HG03280 (cell line): Measurements from ENCODE around the gene MKRN2.

Experiments used
- ATAC-seq: cut with Tn5 transposase; IDR thresholded peaks from one replicate; pipeline ENCODE4 v1.9.1; 2021; ENCODE audit warnings: mild to moderate bottlenecking, moderate library complexity; ENCODE audit not compliant: unreplicated experiment

The MKRN2 gene

DNA sequence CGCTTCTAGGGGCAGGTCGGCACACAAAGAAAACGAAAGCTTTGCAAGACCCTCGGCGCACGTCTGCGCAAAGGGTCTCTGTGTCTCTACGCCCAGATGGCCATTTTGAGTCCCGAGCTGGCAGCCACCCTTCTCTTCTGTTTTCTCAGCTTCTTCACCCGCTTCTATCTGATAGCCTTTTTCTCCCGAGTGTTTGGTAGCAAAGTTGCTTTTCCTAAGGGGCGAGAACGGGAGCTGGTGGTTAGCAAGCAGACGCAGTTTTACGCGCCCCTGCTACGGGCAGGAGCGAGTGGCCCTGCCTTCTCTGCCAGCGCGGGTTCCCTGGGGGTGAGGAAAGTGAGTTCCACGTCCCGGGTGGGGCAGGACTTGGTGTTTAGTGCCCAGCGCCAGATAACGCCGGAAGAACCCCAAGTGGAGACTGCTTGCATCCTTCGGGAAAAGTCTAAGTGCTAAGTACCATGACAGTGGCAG, 2.9 kb upstream of the MKRN2 start:
- no peak for ATAC-seq

DNA sequence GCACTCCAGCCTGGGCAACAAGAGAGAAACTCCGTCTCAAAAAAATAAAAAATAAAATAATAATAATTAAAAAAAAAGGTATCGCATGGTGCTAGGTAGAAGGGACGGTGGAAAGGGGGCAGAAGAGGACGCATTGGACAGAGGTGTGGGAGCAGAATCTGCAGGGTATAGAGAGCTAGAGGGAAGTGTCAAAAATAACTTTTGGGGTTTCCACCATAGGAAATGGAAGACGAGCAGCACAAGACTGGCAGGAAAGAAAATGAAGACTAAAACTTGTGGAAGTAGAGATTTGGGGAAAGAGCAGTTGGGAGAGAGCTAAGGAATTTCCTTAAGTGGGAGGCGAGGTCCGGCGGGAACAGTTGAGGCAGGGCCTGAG, 585 bp upstream of the MKRN2 start:
- no peak for ATAC-seq

GRCh38 chr3:12557473-12558100, 700 bp downstream of the MKRN2 start:
- ATAC-seq = no peak

DNA sequence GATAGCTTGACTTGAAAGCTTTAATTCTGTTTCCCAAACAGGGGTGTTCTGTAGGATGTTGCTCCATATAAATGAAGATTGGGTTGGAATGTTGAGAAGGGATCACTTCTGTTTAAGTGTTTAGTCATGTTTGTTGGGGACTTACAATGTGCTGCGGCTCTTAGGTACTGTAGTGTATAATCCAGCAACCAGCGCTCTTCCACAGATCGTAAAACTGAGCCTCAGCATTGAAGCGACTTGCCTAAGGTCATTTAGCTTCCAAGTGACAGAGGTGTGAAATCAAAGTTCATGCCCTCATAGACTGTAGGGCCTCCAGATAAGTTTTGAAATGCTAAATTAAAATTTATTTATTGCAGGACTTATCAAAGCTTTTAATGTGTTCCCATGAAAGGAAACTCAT, 1.8 kb downstream of the MKRN2 start:
- no peak for ATAC-seq

DNA sequence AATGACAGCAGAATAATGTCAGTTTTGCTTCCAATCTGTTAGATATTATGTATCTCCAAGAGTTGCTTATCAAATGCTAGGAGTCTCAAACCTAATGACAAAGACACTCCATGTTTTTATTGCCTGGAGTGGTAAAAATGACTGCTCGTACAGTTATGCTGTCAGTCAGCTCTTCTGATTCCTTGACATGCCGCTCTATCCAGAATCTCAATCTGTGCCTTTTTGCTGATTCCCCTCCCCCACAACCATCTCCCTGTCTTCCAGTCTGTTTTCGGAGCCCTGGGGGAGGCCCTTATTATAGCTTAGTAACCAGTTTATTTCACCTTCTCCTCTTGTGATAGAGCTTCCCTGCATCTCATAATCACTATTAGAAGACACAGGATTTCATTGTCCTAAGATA, 2.6 kb downstream of the MKRN2 start:
- ATAC-seq = no peak

GRCh38 chr3:12560505-12561190, 3.8 kb downstream of the MKRN2 start:
- ATAC-seq = no peak

DNA sequence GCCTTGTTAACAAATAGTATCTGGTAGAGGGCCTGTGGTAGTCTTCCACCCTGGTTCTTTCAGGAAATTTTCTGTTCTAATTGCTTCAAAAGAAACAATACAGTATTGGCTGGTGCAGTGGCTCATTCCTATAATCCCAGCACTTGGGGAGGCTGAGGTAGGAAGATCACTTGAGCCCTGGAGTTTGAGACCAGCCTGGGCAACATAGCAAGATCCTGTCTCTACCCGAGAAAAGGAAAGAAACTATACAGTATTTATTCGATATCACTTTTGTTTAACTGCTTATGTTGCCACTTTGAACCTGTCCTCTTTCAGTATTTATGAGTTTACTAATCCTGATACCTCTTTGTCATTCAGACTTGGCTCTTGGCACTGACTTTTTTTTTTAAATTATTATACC, 4.5 kb downstream of the MKRN2 start:
- no peak for ATAC-seq

DNA sequence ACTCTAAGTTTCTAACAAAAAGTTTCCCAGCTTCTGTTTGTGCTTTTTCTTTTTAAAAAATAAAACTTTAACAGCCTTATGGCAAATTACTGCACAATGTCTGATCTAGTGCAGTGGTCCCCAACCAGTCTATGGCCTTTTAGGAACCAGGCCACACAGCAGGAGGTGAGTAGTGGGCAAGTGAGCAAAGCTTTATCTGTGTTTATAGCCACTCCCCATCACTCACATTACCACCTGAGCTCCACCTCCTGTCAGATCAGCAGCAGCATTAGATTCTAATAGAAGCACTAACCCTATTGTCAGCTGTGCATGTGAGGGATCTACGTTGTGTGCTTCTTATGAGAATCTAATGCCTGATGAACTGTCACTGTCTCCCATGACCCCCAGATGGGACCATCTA, 5.6 kb downstream of the MKRN2 start:
- ATAC-seq = no peak

DNA sequence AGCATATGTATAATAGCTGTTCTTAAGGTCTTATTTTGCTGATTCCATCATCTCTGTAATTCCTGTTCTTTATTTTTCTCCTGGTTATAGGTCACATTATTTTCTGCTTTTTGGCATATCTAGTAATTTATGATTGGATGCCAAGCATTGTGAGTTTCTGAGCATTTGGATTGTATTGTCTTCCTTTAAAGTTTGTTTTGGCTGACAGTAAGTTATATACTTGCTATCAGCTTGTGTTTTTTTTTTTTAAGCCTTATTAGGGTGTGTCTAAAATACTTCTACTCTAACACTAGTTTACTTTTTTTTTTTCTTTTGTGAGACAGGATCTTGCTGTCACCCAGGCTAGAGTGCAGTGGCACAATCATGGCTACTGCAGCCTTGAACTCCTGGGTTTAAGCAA, 10.1 kb downstream of the MKRN2 start:
- no peak for ATAC-seq

- ATAC-seq = no peak
Observed at GRCh38 chr3:12568747-12569146, 11.9 kb downstream of the MKRN2 start.

DNA sequence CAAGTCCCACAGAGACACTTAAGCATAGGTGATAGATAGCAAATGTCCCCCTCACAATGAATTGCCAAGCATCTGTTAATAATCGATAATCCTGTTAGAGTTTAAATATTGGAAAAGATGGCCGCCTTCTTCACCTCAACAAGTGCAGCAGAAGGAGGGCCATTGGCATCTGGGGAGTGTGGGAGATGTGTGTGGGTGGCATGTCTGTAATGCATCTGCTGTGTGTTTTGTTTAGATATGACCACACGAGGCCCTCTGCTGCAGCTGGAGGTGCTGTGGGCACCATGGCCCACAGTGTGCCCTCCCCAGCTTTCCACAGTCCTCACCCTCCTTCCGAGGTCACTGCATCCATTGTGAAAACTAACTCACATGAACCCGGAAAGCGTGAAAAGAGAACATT, 12.9 kb downstream of the MKRN2 start:
- ATAC-seq = no peak

- ATAC-seq = no peak
Observed at GRCh38 chr3:12571986-12572385, 15.1 kb downstream of the MKRN2 start.

GRCh38 chr3:12574131-12574530, 17.2 kb downstream of the MKRN2 start:
- no peak for ATAC-seq

DNA sequence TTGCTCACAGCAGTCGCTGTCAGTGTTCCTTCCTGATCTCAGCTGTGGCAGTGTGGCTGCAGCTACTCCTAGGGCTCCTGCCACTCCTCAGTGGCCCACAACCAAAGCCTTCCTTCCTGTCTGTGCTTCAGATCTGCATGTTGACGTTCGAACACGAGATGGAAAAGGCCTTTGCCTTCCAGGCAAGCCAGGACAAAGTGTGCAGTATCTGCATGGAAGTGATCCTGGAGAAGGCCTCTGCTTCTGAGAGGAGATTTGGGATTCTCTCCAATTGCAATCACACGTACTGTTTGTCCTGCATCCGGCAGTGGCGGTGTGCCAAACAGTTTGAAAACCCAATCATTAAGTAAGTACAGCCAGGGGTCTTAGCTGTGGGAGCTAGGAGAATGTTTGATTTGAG, 17.8 kb downstream of the MKRN2 start:
- ATAC-seq = no peak

DNA sequence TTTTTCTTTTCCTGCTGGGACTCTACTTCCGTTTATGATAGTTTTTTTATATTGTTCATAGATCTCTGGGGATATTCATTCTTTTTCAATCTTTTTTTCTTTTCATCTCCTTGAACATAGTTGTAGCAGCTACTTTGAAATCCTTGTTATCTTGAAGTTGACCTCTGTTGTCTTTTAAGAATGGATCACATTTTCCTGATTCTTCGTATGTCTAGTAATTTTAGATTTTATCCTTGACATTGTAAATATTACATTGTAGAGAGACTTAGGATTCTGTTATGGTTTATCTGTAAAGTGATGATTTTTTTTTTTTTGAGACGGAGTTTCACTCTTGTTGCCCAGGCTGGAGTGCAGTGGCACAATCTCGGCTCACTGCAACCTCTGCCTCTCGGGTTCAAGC, 20.5 kb downstream of the MKRN2 start:
- no peak for ATAC-seq

GRCh38 chr3:12578742-12579141, 21.9 kb downstream of the MKRN2 start:
- ATAC-seq = no peak

- ATAC-seq = no peak
Observed at GRCh38 chr3:12579456-12579855, 22.6 kb downstream of the MKRN2 start.

- no peak for ATAC-seq
Observed at GRCh38 chr3:12579905-12580304, 23.0 kb downstream of the MKRN2 start.

- no peak for ATAC-seq
Observed at GRCh38 chr3:12582730-12583129, 25.8 kb downstream of the MKRN2 start.

DNA sequence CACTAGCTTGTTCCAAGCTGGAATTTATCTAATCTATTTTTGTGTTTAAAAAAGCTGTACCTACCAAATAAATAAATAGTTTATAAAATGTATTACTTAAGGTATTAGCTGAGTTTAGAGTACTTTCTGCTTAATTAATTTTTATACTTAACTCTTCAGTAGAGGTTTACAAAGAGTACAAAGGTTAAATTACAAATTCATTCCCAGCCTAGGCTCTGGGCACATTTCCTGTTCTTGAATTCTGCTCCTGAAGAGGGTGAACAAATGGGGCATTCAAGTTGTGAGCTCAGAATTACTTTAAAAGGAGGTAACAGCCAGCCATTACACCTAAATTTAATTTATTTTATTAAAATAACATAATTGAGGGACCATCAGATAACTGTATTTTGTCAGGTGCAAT, 26.4 kb downstream of the MKRN2 start:
- ATAC-seq = no peak

DNA sequence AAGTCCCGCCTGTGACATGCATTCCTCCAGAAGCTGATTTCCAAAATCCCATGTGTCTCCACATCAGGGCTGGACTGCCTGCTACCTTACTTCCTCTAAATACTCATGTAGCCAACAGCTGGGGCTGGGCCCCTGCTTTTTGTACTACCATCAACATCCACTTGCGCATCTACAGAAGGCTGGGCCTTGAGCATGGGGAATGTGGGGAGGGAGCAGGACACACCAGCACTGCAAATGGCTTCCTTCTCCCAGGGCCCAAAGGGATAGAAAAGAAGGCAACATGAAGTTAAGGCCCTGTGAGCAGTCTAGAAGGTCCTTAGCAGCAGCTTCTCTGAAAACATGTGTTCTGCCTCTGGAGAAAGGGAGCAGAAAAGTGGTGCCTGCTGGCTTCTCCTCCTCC, 27.2 kb downstream of the MKRN2 start:
- no peak for ATAC-seq

- no peak for ATAC-seq
Observed at GRCh38 chr3:12585181-12585580, 28.3 kb downstream of the MKRN2 start.

DNA sequence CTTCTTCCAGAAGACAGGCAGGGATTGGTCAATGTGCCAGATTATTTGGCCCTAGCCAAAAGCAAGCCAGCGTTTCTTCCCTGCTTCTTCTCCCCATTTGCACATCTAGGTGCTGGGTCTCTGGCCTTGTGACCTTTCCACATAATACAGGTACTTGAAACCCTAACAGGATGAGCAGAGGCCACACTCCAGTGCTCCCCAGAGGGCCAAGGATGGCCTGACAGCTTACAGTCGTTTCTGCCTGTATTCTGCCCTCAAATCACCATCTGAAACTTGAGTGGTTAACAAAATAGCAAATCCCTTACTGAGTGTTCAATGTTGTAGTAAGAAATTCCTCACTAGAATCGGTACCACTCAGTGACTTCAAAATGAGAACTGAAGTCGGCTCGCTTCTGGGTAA, 29.1 kb downstream of the MKRN2 start:
- ATAC-seq = no peak
